ENCODE results near the gene PTPRG.

GRCh38 chr3:61802772-61803171 is 241.4 kb downstream of the PTPRG start:
- TF ChIP-seq POLR2A (IDR thresholded peaks at IDR 0.05) (no peak), CTCF (IDR thresholded peaks at IDR 0.05) (no peak)

All from adrenal gland (tissue), 5 donors.